GM12878 (cell line): ENCODE measurements around the gene NDOR1. TPM values are rescaled to one million over a fixed set of nuclear protein-coding genes. Genes with fewer than 3 reads are reported as not detected.

ENCODE experiments used
- ATAC-seq: fragments of 200-7000 bp; cut with Tn5 transposase; 3 replicates; pipeline ENCODE4 v1.9.1; 2020; ENCODE audit warnings: mild to moderate bottlenecking, moderate library complexity
- BruUV-seq: library from RNA; stranded (reverse); fragments of 400-500 nt; replicated peaks from 2 replicates; lab custom pipeline; 2021; lab: Mats Ljungman, UMichigan
- CTCF ChIA-PET: fragments of 300-600 bp; sonication (Branson Sonifier 250); formaldehyde crosslinking; extraction: SDS; loops from one replicate; lab custom pipeline; 2021; ENCODE audit warnings: inconsistent platforms; lab: Yijun Ruan, JAX
- POLR2A ChIA-PET: fragments of 350-600 bp; formaldehyde crosslinking; extraction: SDS; loops from one replicate; lab custom pipeline; 2021; ENCODE audit warnings: inconsistent platforms; lab: Charles Lee
- RAD21 ChIA-PET: fragments of 300-600 bp; sonication (Branson Sonifier 250); formaldehyde crosslinking; loops from one replicate; lab custom pipeline; 2023; ENCODE audit warnings: antibody characterized with exemption; ENCODE audit not compliant: unreplicated experiment; lab: Charles Lee
- SMC1A ChIA-PET: fragments of 300-600 bp; sonication (Branson Sonifier 250); formaldehyde crosslinking; loops from one replicate; lab custom pipeline; 2023; ENCODE audit not compliant: unreplicated experiment, uncharacterized antibody; lab: Charles Lee
- DNase-seq: peaks from one replicate; pipeline ENCODE4 v3.0.0-alpha.2; 2011; ENCODE audit warnings: low read depth, low spot score
- FAIRE-seq: peaks from 3 replicates; lab custom pipeline; 2011; peaks lifted over from hg19 to GRCh38; lab: Jason Lieb, UNC
- H2AFZ ChIP-seq: 2 replicates; pipeline ENCODE4 v1.6.0; 2011; ENCODE audit warnings: low read depth, low read length, control low read depth; ENCODE audit not compliant: control insufficient read depth
- H3K27ac ChIP-seq: 2 replicates; pipeline ENCODE4 v1.5.1; 2011; ENCODE audit warnings: control low read depth; ENCODE audit not compliant: control insufficient read depth, insufficient read depth
- H3K27me3 ChIP-seq, 2 experiments: replicated peaks in 1 of 2; 2 replicates each; pipeline versions ENCODE4 v1.6.0 to v1.6.1; 2011; ENCODE audit warnings: low read length in 1 of 2; ENCODE audit not compliant: control insufficient read depth in 2 of 2, insufficient read depth in 2 of 2
- H3K36me3 ChIP-seq, 2 experiments: 2 replicates each; pipeline ENCODE4 v1.5.1; 2011; ENCODE audit warnings: low read length in 1 of 2; ENCODE audit not compliant: control insufficient read depth in 2 of 2, insufficient read depth in 2 of 2
- H3K4me1 ChIP-seq: 2 replicates; pipeline ENCODE4 v1.6.1; 2011; ENCODE audit warnings: mild to moderate bottlenecking, low read length, moderate library complexity, mixed read lengths; ENCODE audit not compliant: control insufficient read depth, insufficient read depth
- H3K4me2 ChIP-seq: 2 replicates; pipeline ENCODE4 v1.6.0; 2011; ENCODE audit warnings: control low read depth; ENCODE audit not compliant: control insufficient read depth, insufficient read depth
- H3K4me3 ChIP-seq: fragments of 200-600 bp; sonication (generic); 2 replicates; pipeline ENCODE4 v1.5.1; 2016
- H3K79me2 ChIP-seq: 2 replicates; pipeline ENCODE4 v1.6.0; 2011; ENCODE audit warnings: low read length; ENCODE audit not compliant: control insufficient read depth, insufficient read depth
- H3K9ac ChIP-seq: 2 replicates; pipeline ENCODE4 v1.8.0; 2011; ENCODE audit warnings: low read length, control low read depth, mixed read lengths; ENCODE audit not compliant: control insufficient read depth, insufficient read depth
- H3K9me3 ChIP-seq: replicated peaks from 3 replicates; pipeline ENCODE4 v1.5.1; 2011; ENCODE audit warnings: mild to moderate bottlenecking, low read length; ENCODE audit not compliant: control insufficient read depth, insufficient read depth
- H4K20me1 ChIP-seq: 2 replicates; pipeline ENCODE4 v1.6.0; 2011; ENCODE audit not compliant: control insufficient read depth, insufficient read depth
- DPF2 ChIP-seq: fragments of 450-650 bp; IDR thresholded peaks from 2 replicates; pipeline ENCODE4 v1.6.1; 2017; ENCODE audit warnings: mild to moderate bottlenecking
- FOXM1 ChIP-seq: IDR thresholded peaks from 2 replicates; pipeline ENCODE4 v1.6.1; 2012; ENCODE audit warnings: low read depth, mild to moderate bottlenecking, inconsistent platforms, low read length, moderate library complexity
- KDM1A ChIP-seq: fragments of 200-600 bp; sonication (generic); IDR thresholded peaks from 2 replicates; pipeline ENCODE4 v1.6.1; 2016; ENCODE audit warnings: borderline replicate concordance
- MEF2B ChIP-seq: fragments of 450-650 bp; IDR thresholded peaks from 2 replicates; pipeline ENCODE4 v1.6.1; 2018; ENCODE audit warnings: mild to moderate bottlenecking, moderate library complexity; ENCODE audit not compliant: partially characterized antibody, poor library complexity, severe bottlenecking
- NR2F1 ChIP-seq: fragments of 450-650 bp; conservative IDR thresholded peaks from 2 replicates; pipeline ENCODE4 v1.6.1; 2017; ENCODE audit warnings: mild to moderate bottlenecking
- RAD21 ChIP-seq: IDR thresholded peaks from 2 replicates; pipeline ENCODE4 v1.6.1; 2011; ENCODE audit warnings: mild to moderate bottlenecking, low read depth, low read length, moderate library complexity; ENCODE audit not compliant: insufficient read depth
- SPI1 ChIP-seq: IDR thresholded peaks from 2 replicates; pipeline ENCODE4 v1.6.1; 2011; ENCODE audit warnings: low read depth, mild to moderate bottlenecking, low read length, moderate library complexity, borderline replicate concordance; ENCODE audit not compliant: insufficient read depth
- WGBS: methylation state at CpG from one replicate; pipeline ENCODE4 v1.1.6; 2016; ENCODE audit warnings: low lambda C conversion rate; ENCODE audit not compliant: insufficient replicate concordance, insufficient coverage; ENCODE audit errors: missing lambda C conversion rate; 5-methylcytosine and 5-hydroxymethylcytosine counted together
- in situ Hi-C: fragments of 300-500 bp; cut with MboI; formaldehyde crosslinking; loops from 9 replicates; pipeline ENCODE4 v1.14.3; 2018; ENCODE audit warnings: mixed read lengths
- intact Hi-C: fragments of 100-400 bp; cut with micrococcal nuclease; formaldehyde crosslinking; loops from one replicate; pipeline ENCODE4 v1.14.2; 2022; ENCODE audit not compliant: unreplicated experiment
- polyA plus RNA-seq, 11 experiments: library from polyadenylated mRNA; depleted of rRNA in 4 of 11; unstranded in 6 of 11; stranded (reverse) in 5 of 11; fragments of >200 nt; fragmentation: Nextera tagmentation in 4 of 11; fragmentation: Illumina TruSeq in 1 of 11; extraction: Ambion mirVana in 4 of 11; extraction: Trizol in 1 of 11; gene quantifications; 1 replicate in 1 of 11; 2 replicates in 10 of 11; pipeline versions ENCODE4 v1.2.1 to v1.2.3, GENCODE V29; 2011 to 2016; ENCODE audit warnings: inconsistent platforms in 2 of 11, missing spikeins in 2 of 11, low read depth in 1 of 11
- total RNA-seq, 4 experiments: library from RNA; depleted of rRNA in 3 of 4; stranded (reverse); fragments of >200 nt in 3 of 4; fragmentation: Illumina TruSeq in 1 of 4; extraction: Trizol in 1 of 4; gene quantifications; 2 replicates each; pipeline versions ENCODE4 v1.2.1 to v1.2.3, GENCODE V29; 2013 to 2021
- TF ChIP-seq, protein P1 (sequence below): fragments of 450-650 bp; IDR thresholded peaks from 2 replicates; pipeline ENCODE4 v1.6.1; 2017; ENCODE audit warnings: mild to moderate bottlenecking
- TF ChIP-seq, protein P2 (sequence below): IDR thresholded peaks from 2 replicates; pipeline ENCODE4 v1.6.1; 2012; ENCODE audit warnings: low read depth, low read length, improper control_type of control experiment

NDOR1 gene
- total and polyA plus RNA-seq, 10 of the 15 experiments (the other 5 are each of a cell fraction or from before 2014, with no cell fraction given) = 0.04 to 32.9 (median 11.1) TPM

DNA sequence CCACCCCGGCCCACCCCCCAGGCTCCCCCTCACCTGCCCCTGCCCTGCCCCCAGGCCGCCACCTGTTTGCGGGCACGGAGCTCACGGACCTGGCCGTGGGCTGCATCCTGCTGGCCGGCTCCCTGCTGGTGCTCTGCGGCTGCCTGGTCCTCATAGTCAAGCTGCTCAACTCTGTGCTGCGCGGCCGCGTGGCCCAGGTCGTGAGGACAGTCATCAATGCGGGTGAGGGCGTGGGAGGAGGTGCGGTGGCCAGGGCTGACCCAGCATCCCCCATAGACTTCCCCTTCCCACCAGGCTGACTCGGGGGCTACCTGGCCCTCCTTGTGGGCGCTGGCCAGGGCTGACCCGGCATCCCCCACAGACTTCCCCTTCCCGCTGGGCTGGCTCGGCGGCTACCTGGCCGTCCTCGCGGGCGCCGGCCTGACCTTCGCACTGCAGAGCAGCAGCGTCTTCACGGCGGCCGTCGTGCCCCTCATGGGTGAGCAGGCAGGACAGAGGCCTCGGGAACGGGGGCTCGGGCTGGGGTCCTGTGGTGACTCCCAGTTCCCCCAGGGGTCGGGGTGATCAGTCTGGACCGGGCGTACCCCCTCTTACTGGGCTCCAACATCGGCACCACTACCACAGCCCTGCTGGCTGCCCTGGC lies 28.7 kb downstream of the NDOR1 start (continued):
- TF ChIP-seq KDM1A (no peak), RAD21 (no peak), NR2F1 (no peak), FOXM1 (no peak)
- TF ChIP-seq, protein P1, sequence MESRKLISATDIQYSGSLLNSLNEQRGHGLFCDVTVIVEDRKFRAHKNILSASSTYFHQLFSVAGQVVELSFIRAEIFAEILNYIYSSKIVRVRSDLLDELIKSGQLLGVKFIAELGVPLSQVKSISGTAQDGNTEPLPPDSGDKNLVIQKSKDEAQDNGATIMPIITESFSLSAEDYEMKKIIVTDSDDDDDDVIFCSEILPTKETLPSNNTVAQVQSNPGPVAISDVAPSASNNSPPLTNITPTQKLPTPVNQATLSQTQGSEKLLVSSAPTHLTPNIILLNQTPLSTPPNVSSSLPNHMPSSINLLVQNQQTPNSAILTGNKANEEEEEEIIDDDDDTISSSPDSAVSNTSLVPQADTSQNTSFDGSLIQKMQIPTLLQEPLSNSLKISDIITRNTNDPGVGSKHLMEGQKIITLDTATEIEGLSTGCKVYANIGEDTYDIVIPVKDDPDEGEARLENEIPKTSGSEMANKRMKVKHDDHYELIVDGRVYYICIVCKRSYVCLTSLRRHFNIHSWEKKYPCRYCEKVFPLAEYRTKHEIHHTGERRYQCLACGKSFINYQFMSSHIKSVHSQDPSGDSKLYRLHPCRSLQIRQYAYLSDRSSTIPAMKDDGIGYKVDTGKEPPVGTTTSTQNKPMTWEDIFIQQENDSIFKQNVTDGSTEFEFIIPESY = no peak

DNA sequence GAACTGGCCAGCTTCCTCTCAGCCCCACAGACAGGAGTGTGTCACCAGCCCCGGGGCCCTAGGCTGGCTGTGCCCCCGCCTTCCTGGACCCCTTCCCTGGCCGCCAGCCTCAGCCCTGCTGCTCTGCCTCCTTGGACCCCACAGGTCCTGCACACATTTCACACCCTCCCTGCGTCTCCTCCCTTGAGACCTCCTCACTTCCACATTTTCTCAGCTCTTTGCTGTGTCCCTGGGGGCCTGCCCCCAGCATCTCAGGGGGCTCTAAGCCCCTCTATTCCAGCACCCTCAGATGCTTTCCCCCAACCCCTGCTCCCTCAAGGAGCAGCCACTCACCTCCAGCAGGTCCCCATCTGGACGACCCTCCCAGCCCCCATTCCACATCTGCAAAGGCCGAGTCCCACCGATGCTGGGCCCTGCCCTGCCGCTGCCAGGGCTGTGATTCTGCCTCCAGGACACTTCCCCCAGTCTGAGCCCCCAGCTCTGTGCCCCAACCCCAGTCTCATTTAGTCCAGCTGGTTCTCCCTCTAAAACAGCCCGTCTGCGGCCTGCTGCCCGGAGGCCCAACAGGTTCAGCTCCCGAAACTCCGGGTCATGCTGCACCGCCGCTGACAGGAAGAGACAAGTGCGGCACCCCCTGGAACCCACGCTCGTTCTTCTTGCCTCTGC lies 29.4 kb downstream of the NDOR1 start:
- intact Hi-C loops = loop anchor here (5.0 kb wide), 1 partner anchor 448 kb away; no protein-coding TSS in a partner anchor
- no peak for FAIRE-seq
- no TSS peak for BruUV-seq
- H3K79me2 ChIP-seq = peaks cover 4% of the 10 kb centered on the region
- no peaks in the 10 kb centered on the region for H3K27me3 ChIP-seq
- H3K4me3 ChIP-seq = no peak overlapping the region
- SMC1A ChIA-PET = interaction anchor here (0.7 to 1.2 kb wide), 3 partner anchors 84 to 116 kb away, joined by 3 to 4 read pairs (median 3); no protein-coding TSS in a partner anchor
- H3K9me3 ChIP-seq = no peaks in the 10 kb centered on the region
- CTCF ChIA-PET = interaction anchor here (0.9 to 1.3 kb wide), 5 partner anchors 12 to 206 kb away, joined by 3 to 8 read pairs (median 3); partner anchors contain the start of gene SSNA1
- no peaks in the 10 kb centered on the region for H4K20me1 ChIP-seq
- POLR2A ChIA-PET = interaction anchor here (0.6 to 2.0 kb wide), 6 partner anchors 10 to 119 kb away, joined by 3 to 15 read pairs (median 4); partner anchors contain the start of genes CYSRT1 and TPRN
- peaks cover 26% of the 10 kb centered on the region for H3K4me1 ChIP-seq
- RAD21 ChIA-PET = interaction anchor here (0.7 to 4.6 kb wide), 5 partner anchors 21 to 116 kb away, joined by 3 to 20 read pairs (median 4); partner anchors contain the start of genes ANAPC2 and SSNA1
- 37% methylated on average over 18 of the region's 18 CpGs for WGBS
- no peak for ATAC-seq
- H3K36me3 ChIP-seq = no peaks in the 10 kb centered on the region
- H2AFZ ChIP-seq = no peak overlapping the region
- H3K4me2 ChIP-seq = no peak overlapping the region
- H3K27ac ChIP-seq = no peak overlapping the region
- H3K9ac ChIP-seq = no peak overlapping the region
- TF ChIP-seq SPI1 (peak; percentile 60; the same call in 1 of the 2 replicates), DPF2 (0 out of 2 replicates have a peak, but pooled peaks have one; percentile 32), NR2F1 (peak; percentile 39; the same call in 1 of the 2 replicates), MEF2B (peak; percentile 89), KDM1A (no peak)
- TF ChIP-seq, protein P2, sequence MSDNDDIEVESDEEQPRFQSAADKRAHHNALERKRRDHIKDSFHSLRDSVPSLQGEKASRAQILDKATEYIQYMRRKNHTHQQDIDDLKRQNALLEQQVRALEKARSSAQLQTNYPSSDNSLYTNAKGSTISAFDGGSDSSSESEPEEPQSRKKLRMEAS = no peak
- no peak for DNase-seq
- in situ Hi-C loops = no loop called here
